GM21717 (cell line): ENCODE results near the gene SYNGR2.

Experiments used
- ATAC-seq: cut with Tn5 transposase; IDR thresholded peaks from one replicate; pipeline ENCODE4 v1.9.1; 2021; ENCODE audit warnings: mild to moderate bottlenecking, moderate library complexity; ENCODE audit not compliant: unreplicated experiment

SYNGR2 gene, protein sequence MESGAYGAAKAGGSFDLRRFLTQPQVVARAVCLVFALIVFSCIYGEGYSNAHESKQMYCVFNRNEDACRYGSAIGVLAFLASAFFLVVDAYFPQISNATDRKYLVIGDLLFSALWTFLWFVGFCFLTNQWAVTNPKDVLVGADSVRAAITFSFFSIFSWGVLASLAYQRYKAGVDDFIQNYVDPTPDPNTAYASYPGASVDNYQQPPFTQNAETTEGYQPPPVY

DNA sequence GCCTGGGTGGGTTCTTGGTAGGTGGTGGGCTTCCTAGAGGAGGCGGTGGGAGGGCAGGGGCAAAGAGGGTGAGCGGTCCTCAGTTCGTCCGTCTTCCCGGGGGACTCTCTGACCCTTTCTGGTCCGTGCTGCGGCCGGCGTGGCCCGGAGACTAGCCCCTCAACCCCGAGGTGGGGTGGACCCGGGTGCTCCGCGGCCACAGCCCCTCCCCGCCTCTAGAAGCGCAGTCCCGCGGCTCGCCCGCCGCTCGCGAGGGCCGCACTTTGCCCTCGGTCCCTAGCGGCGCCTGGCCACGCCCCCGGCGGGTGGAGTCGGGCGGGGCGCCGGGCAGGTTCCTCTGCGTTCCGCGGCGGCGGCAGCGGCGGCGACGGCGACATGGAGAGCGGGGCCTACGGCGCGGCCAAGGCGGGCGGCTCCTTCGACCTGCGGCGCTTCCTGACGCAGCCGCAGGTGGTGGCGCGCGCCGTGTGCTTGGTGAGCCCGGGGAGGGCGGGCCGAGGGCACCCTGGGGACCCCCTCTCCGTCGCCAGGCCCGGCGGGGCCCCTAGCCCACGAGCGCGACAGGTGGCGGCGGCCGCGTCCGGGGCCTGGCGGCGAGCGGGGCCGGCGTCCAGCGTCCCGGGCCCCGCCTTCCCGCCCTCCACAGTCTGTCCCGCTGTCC lies at the start of gene SYNGR2:
SYNGR2 (plus strand) TSS at position 340 of the 661 bp plus-strand sequence; CDS start at position 376, 36 bp downstream.
- ATAC-seq, result peak; percentile 32

DNA sequence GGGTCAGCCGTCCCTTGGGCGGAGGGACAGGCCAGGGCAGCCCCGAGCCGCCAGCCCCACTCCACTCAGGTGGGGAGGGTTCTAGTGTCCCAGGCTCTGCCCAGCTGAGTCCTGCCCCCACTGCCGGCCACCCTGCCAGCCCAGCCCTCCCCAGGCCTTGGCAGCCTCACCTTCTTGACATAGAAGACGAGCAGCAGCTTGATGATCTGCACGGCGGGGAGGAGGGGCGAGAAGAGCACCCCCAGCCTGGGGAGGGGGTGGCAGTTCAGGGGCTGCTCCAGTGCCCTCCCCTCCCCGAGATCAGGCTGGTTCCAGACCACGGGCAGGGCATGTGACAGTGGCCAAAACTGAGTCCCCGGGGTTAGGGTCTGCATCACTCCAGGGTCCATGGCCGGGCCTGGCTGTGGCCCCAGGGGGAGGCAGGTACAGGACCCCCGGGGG lies 49.6 kb upstream of the SYNGR2 start:
- no peak for ATAC-seq

DNA sequence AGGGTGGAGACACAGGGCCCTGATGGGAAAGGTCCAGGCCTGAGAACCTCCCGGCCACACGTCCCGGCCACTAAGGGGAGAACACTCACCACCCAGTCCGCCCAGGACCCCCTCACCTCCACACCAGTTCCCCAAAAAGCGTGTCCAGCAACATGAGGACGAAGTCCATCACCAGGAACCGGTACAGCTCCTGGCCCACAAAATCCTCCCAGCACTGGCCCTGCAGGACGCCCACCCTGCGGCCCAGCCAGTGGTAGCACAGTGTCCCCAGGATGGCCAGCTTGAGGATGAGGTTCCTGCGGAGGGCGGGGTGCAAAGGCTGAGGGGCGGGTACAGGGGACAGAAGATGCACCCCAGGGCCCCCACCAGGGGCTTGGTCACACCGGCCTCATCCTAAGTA lies 47.8 kb upstream of the SYNGR2 start:
- no peak for ATAC-seq

DNA sequence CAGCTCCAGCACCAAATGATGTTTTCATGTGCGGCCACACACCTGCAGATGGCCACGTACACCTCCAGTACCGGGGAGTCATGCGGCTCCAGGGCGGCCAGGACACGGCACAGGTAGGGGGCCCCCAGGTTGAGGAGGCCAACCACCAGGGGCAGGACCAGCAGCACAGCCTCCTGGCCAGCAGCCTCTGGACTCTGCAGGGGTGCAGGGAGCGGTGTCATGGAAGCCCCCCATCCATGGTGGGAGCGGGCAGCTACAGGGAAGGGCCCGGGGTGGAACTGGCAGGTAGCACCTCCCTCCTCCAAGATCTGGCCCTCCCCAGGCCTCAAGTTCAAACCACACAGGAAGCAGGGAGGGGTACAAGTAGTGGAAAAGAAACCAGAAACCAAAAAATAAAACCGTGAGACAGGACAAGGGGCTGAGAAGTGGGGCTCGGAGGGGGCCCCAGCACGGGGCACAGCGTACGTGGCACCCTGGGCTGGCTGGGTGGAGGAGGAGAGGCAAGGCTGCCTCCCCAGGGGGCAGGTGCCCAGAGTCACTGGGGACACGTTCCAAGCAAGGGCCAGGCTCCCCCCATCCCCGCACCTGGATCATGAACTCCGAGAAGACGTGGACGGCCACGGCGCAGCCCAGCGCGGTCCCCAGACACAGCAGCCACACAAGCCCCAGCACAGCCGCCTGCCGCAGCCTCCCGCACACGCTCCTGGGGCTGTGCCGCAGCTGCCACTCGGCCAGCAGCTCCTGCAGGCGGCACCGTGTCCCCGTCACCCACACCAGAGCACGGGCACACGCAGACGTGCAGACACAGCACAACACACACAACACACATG lies 47.2 kb upstream of the SYNGR2 start:
- no peak for ATAC-seq

DNA sequence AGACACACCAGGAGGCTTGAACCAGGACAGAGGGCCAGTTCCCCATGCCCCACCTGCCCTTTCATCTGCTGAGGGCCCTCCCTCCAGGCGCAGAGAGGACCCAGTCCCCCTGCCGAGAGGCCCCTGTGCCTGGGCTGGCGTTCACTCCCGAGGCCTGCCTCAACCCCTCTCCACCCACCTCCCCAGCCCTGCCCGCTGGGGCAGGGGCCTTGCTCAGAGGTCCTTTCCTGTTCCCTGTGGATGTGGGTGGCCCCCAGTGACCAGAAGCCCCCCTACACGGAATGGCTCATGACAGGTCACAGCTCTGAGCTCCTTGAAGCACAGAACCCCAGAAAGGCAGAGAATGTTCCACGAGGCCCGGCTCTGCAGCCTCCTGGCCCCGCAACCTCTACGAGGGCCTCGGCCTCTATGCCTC lies 46.6 kb upstream of the SYNGR2 start:
- ATAC-seq, result no peak

DNA sequence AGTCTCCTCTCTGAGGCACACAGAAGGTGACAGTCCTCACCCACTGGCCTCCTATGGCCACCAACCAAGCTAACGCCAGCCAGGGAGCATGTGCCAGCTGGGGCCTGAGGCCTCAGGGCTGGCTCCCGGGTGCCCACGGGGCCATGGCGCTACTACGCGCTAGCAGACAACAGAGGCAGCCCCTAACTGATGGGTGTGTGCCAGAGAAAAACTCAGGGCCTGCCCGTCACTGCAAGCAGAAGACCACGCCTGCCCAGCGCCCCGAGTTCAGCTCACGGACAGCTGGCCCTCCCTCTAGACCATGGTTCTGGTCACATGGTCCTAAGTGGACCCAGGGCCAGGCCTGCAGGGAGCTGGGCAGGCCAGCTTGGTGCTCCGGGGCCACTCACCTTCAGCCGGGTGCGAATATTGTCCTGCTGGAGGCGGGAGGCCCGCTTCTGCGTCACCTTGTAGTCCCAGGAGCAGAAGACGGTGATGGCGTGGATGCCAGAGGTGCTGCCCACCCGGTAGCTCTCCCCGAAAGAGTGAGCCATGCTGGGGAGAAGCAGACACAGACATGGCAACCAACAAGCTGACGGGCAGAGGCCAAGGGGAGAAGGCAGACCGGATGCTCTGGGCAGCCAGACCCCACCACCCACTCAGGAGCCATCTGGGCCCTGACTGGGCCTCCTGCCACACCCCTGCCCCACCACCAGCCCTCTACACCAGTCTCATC lies 46.0 kb upstream of the SYNGR2 start:
- ATAC-seq, result no peak

DNA sequence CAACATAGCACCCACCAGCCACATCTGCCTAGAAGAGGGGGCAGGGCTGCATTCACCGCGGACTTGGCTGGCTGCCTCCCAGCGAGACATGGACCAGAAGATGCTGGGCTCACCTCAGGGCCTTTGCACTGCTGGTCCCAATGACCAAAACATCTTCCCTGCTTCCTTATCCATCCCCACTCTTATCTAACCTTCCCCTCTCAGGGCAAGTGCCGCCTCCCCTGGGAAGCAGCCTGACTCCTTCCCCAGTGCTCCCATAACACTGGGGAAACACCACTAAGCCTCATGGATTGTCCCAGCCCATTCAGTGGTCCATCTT lies 45.5 kb upstream of the SYNGR2 start:
- ATAC-seq, result no peak

DNA sequence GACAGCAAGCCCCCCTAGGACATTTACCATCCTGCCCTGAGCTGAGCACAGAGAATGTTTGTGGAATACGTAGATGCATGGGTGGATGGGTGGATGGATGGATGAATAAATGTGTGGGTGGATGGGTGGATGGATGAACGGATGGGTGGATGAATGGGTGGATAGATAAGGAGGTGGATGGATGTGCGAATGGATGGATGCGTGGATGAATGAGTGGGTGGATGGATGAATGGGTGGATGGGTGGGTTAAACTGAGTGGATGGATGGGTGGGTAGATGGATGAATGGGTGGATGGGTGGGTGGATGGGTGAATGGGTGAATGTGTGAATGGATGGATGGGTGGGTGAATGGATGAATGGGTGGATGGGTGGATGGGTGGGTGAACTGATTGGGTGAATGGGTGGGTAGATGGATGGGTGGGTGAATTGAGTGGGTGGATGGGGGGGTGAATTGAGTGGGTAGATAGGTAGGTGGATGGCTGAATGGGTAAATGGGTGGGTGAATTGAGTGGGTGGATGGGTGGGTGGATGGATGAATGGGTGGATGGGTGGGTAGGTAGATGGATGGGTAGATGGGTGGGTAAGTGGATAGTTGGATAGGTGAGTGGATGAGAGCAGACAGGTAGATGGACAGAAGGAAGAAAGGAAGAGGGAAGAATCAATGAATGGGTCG lies 45.0 kb upstream of the SYNGR2 start:
- no peak for ATAC-seq

DNA sequence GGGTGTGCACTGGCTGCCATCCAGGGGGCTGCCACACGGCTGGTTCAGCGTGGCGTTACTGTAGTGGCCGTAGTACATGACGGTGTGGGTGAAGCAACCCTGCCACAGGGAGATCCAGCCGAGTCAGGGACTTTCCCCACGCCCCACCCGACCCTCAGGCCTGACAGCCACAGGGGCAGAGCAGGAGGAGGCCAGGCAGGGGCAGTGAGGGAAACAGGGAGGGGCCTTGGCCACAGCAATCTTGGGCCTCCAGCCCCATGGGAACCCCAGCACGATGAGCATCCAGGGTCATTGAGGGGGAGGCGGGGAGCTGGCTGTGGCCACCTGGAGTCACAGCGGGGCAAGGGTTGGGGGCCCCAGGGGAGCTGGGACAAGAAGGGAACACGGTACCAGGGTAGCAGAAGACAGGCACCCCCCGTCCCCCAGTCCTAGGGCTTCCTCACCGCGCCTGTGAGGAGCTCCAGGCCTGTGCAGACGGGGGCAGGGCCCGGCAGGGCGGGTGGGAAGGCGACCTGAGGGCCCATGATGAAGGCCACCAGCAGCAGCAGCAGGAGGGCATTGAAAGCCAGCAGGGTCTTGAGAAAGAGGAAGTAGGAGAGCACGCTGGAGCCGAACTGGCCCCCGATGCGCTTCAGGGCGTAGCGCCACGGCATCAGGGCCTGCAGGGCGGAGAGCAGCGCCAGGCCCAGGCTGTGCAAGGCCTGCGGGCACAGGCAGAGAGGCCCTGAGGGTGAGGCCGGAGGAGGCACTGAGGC lies 44.1 kb upstream of the SYNGR2 start:
- no peak for ATAC-seq

DNA sequence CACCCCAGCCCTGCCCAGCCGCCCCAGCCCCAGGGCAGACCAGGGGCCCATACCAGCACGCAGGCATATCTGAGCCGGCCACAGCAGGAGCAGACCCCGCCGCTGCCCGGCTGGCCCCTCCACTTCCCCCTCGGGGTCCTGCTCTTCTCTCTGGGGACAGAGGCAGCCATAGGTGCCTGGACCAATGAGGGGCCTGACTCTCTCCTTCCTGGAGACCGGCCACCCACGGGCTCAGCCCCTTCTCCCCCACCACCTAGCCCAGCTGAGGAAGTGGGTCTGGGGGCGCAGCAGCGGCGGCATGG lies 43.6 kb upstream of the SYNGR2 start:
- ATAC-seq, result no peak

DNA sequence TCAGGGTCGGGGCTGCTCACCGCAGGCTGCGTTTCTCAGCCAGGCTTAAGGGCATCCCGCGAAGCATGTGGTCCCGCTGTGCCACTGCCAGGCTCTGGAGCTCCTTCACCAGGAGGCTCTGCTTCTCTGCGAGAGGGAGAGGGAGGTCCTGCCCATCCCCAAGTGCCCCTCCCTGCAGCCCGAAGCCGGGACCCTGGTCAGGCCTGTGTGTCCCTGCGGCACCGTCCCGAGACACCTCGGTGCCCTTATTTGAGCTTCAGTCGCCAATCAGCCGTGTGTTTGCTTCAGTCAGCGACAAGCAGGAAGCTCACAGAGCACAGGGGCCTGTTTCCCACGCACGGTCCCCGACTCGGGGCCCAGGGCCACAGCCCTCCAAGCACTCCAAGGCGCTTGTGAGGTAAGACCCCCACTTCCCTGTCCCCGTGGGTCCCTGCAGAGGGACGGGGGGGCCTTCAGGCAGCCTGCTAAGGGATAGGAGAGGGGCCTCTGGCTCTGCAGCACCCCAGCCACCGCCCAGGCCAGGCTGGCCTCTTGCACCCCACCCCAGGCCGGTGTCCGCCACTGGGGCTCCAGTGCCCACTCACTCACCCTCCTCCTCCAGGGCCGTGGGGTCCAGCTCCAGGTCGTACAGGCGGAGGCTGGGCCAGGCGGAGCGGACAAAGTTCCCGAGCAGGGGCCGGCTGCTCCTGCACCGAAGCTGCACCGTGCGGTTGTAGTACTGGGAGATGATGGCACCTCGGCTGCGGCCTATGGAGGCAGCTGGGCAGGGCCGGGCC lies 43.1 kb upstream of the SYNGR2 start:
- no peak for ATAC-seq

DNA sequence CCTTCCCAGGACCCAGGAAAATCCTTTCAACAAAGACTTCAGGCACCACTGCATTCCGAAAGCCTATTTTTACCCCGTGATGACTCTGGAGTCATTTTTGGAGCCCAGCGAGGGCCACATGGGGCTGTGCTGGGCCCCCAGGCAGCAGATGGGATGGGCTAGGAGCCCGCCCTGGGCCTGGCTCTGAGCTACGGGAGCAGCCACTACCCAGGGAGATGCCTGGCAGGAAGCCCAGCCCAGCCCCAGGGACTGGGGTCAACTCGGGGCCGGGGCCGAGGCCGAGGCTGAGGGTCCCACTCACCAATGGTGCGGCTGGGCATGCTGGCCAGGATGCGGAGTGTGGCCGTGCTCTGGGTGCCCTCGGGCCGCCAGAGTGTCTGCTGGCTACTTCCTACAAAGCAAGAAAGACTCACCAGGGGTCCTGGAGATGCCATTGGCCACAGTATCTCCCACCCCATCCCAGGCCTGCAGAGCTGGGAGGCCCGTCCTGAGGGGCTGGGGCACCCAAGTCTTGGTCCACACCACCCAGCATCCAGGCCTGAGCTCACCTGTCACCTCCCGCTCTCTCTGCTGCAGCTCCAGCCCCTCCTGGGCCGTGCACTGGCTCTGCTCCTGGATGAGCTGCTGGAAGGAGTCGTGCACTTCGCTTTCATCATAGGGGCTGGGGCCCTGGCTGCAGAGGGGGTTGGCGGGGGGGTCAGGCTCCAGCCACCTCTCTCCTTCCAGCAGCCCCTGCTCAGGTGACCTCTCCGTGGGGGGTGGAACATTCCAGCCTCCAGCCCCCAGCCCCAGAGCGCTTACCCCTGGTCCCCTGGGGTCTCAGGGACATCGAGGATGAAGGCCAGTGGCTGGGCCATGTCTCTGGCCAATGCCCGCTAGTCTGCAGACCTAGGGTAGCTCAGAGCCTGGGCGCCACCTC lies 42.1 kb upstream of the SYNGR2 start:
- no peak for ATAC-seq

DNA sequence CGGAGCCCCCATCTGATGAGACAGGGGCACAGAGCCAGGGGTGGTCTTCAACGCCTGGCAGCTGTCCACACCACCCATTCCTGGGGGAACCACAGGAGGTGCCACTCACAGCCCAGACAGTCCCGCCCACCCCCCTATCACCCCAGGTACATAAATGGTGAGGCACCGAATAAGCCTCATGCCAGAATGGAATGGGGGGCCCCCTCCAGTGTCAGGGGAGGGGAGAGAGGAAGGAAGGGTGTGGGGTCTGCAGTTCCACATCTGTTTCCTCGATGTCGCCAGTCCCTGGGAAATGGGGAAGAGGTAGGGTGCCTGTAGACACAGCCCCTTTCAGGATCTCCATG lies 41.5 kb upstream of the SYNGR2 start:
- no peak for ATAC-seq

DNA sequence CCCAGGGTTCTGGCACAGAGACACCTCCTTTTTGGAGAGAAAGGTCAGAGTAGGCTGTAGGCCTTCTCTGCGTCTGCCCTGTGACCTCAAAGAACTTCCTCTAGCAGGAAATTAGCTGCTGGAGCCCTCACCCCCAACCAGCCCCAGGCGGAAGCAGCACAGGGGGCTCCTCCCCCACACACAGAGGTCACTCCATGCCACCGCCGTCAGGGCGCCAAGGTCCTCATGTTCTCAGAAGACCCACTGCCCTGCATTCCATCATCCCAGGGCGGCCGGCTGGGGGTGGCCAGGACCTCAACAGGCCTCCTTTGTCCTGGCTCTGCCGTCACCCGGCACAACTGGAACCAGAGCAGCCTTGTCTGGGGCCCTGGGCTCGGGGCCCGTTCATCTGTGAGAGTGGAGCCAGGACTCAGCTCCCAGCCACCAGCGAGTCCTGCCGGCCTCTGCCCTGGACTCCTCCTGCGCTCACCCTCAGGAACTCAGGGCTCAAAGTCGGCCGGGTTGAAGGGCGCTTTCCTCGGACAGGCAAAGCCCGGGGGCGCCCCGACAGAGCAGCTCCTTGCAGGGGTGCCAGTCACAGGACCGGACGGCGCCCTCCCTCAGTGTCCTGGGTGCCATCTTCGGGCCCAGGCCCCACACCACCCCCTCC lies 41.0 kb upstream of the SYNGR2 start:
- ATAC-seq, result no peak

DNA sequence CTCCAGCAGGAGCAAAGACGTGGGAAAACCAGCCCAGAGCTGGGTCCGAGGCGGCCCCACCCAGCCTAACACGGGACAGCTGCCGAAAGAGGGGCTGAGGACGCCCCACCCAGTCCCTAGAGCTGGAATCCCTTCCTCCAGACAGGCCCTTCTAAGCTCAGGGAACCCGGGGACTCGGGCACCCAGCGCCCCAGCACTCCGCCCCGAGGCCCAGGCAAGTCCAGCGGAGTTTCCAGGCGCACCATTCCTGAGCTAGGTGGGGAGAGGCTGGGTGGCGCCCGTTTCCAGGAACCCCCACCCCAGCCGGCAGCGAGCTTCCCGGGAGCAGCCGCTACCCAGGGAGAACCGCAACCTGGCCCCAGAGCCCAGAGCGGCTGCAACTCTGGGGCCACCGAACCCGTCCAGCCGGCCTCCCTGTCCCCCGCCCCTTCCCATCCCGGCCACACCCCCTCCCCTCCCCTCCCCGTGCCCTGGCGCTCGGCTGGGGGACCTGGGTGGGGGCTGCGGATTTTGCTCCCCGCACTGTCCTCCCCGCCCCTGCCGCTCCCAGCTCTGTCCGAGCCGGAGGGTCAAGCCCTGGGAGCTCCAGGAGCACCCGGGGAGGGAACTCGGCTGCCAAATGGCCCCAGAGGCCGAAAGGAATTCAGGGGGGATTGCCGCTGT lies 40.4 kb upstream of the SYNGR2 start:
- ATAC-seq, result no peak

DNA sequence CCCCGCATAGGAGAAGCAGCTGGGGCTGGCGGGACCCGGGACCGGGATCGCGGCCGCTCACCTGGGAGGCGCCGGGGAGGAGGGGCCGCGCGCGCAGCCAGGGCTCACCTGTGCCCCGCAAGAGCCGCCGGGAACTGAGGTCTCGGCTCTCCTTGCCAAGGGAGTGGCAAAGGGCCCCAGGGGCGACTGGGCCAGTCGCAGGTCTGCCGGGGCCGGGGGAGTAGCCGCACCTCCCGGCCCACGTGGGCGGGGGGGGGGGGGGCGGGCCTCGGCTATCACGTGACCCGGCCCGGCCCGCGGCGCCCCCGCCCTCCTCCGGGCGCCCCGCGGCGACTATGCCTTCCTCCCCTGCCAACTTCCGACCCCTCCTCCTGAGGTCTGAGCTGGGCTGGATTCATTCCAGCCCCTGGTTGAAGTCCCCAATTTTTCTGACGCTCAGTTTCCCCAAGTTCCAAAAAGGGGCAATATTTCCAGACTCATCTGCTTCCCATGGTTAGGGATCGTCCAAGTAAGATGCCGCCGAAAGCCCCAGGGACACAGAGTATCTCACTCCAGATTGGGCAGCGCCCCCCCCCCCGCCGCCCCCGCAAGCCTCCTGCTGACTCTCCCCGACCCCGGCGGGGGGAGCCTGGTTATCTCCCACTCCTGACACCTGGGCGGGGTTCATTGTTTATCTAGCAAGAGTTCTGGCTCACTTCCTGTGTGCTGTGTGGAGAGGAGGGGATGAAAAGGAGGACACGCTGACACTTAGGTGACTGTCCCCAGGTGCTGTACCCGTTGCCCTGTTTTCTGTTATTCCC lies 39.6 kb upstream of the SYNGR2 start, which contains the start of gene TMC6:
TMC6 (minus strand) TSS at position 205 of the 800 bp plus-strand sequence. CDS start 1,923 bp downstream, outside the sequence.
- ATAC-seq, result no peak
